Prostate gland (tissue), 2 donors: ENCODE data around the gene DLG2. TPM values are rescaled to one million over a fixed set of nuclear protein-coding genes. Genes with fewer than 3 reads are reported as not detected.

Source experiments
- DNase-seq: peaks from one replicate; pipeline ENCODE4 v3.0.0-alpha.2; 2019; ENCODE audit warnings: low spot score
- H3K27ac ChIP-seq, 2 donors: fragments of 200-600 bp; sonication (generic); 2 replicates each; pipeline ENCODE4 v1.5.1; 2017 to 2019
- H3K27me3 ChIP-seq: fragments of 200-600 bp; sonication (generic); replicated peaks from 2 replicates; pipeline ENCODE4 v1.5.1; 2019; ENCODE audit not compliant: insufficient read depth
- H3K36me3 ChIP-seq, 2 donors: fragments of 200-600 bp; sonication (generic); 1 replicate in 1 of 2; 2 replicates in 1 of 2; pipeline versions ENCODE4 v1.5.1 to v1.8.1; 2017 to 2019
- H3K4me1 ChIP-seq: fragments of 200-600 bp; sonication (generic); replicated peaks from 2 replicates; pipeline ENCODE4 v1.5.1; 2019
- H3K4me3 ChIP-seq, 2 donors: fragments of 200-600 bp; sonication (generic); 2 replicates each; pipeline ENCODE4 v1.5.1; 2017 to 2019
- H3K9me3 ChIP-seq: fragments of 200-600 bp; sonication (generic); 2 replicates; pipeline ENCODE4 v1.5.1; 2017
- CTCF ChIP-seq, 4 experiments: fragments of 200-600 bp in 2 of 4; fragments of 450-650 bp in 2 of 4; sonication (generic) in 2 of 4; IDR thresholded peaks; 1 replicate in 3 of 4; 2 replicates in 1 of 4; pipeline ENCODE4 v1.5.1; 2016 to 2019; ENCODE audit warnings: antibody characterized with exemption in 4 of 4, mild to moderate bottlenecking in 2 of 4, moderate library complexity in 2 of 4
- POLR2A ChIP-seq: fragments of 450-650 bp; IDR thresholded peaks from one replicate; pipeline ENCODE4 v1.6.1; 2016; ENCODE audit warnings: antibody characterized with exemption, mild to moderate bottlenecking
- POLR2AphosphoS5 ChIP-seq: sonication (generic); formaldehyde crosslinking; IDR thresholded peaks from one replicate; pipeline ENCODE4 v1.6.1; 2017; ENCODE audit warnings: antibody characterized with exemption
- WGBS: methylation state at CpG from one replicate; pipeline ENCODE4 v1.1.5; 2018; 5-methylcytosine and 5-hydroxymethylcytosine counted together
- intact Hi-C: fragments of 100-400 bp; cut with DNase I; formaldehyde crosslinking; loops from one replicate; pipeline ENCODE4 v1.14.2; 2022
- total RNA-seq, 2 donors: library from RNA; depleted of rRNA; stranded (reverse); fragments of >200 nt; gene quantifications; one replicate each; pipeline ENCODE4 v1.1.0, GENCODE V29; 2016

The DLG2 gene
- total RNA-seq, 2 donors from 2014 or later = 9.8 to 16.2 TPM

- TF ChIP-seq CTCF (IDR thresholded peaks at IDR 0.05) = no peak
- no peak for TF ChIP-seq POLR2AphosphoS5
- no peak for TF ChIP-seq POLR2A
- Histone ChIP-seq H3K36me3 (no peaks in the 10 kb centered on the region), H3K4me1 (no peaks in the 10 kb centered on the region), H3K27ac (no peak overlapping the region), H3K9me3 (no peaks in the 10 kb centered on the region), H3K27me3 (no peaks in the 10 kb centered on the region), H3K4me3 (no peak overlapping the region)
- DNase-seq = no peak
- 38% methylated on average over 1 of the region's 1 CpG for WGBS
- intact Hi-C loops = no loop called here
These were observed 327.7 kb downstream of the DLG2 start for GRCh38 chr11:85299258-85299942.

- intact Hi-C loops = no loop called here
- 92% methylated on average over 1 of the region's 1 CpG for WGBS
- no peak for DNase-seq
- no peak overlapping the region for H3K27ac ChIP-seq
- H3K9me3 ChIP-seq = no peaks in the 10 kb centered on the region
- no peak overlapping the region for H3K4me3 ChIP-seq
- no peaks in the 10 kb centered on the region for H3K27me3 ChIP-seq
- TF ChIP-seq POLR2A = no peak
- no peak for TF ChIP-seq POLR2AphosphoS5
- TF ChIP-seq CTCF (IDR thresholded peaks at IDR 0.05) = no peak
- H3K4me1 ChIP-seq = no peaks in the 10 kb centered on the region
- no peaks in the 10 kb centered on the region for H3K36me3 ChIP-seq
These were observed 331.4 kb downstream of the DLG2 start for GRCh38 chr11:85295694-85296271.

GRCh38 chr11:85281550-85281949 is 345.6 kb downstream of the DLG2 start:
- TF ChIP-seq CTCF (IDR thresholded peaks at IDR 0.05) (no peak), POLR2AphosphoS5 (no peak), POLR2A (no peak)
- Histone ChIP-seq H3K9me3 (no peaks in the 10 kb centered on the region), H3K36me3 (no peaks in the 10 kb centered on the region), H3K4me1 (no peaks in the 10 kb centered on the region), H3K4me3 (no peak overlapping the region), H3K27ac (no peak overlapping the region), H3K27me3 (no peaks in the 10 kb centered on the region)
- no peak for DNase-seq
- intact Hi-C loops = no loop called here
- 91% methylated on average over 4 of the region's 4 CpGs for WGBS

GRCh38 chr11:85279267-85279666 is 347.9 kb downstream of the DLG2 start:
- intact Hi-C loops = no loop called here
- 47% methylated on average over 1 of the region's 1 CpG for WGBS
- no peaks in the 10 kb centered on the region for H3K9me3 ChIP-seq
- H3K36me3 ChIP-seq = no peaks in the 10 kb centered on the region
- no peak overlapping the region for H3K27ac ChIP-seq
- no peak for DNase-seq
- H3K4me3 ChIP-seq = no peak overlapping the region
- TF ChIP-seq POLR2AphosphoS5 = no peak
- no peak for TF ChIP-seq POLR2A
- no peak for TF ChIP-seq CTCF (IDR thresholded peaks at IDR 0.05)
- H3K27me3 ChIP-seq = no peaks in the 10 kb centered on the region
- H3K4me1 ChIP-seq = no peaks in the 10 kb centered on the region

GRCh38 chr11:85277693-85278092 is 349.5 kb downstream of the DLG2 start:
- H3K9me3 ChIP-seq = no peaks in the 10 kb centered on the region
- 58% methylated on average over 2 of the region's 2 CpGs for WGBS

More at GRCh38 chr11:85277693-85278092, 349.5 kb downstream of the DLG2 start:
- intact Hi-C loops = no loop called here
- H3K4me1 ChIP-seq = no peaks in the 10 kb centered on the region
- no peak for DNase-seq
- TF ChIP-seq POLR2AphosphoS5 = no peak
- H3K36me3 ChIP-seq = no peaks in the 10 kb centered on the region
- no peak overlapping the region for H3K27ac ChIP-seq
- no peaks in the 10 kb centered on the region for H3K27me3 ChIP-seq
- no peak overlapping the region for H3K4me3 ChIP-seq
